Measurements from ENCODE around the gene SCRT2.

Gene SCRT2

GRCh38 chr20:684676-685319, 9.2 kb upstream of the SCRT2 start:
- TF ChIP-seq, protein P1, sequence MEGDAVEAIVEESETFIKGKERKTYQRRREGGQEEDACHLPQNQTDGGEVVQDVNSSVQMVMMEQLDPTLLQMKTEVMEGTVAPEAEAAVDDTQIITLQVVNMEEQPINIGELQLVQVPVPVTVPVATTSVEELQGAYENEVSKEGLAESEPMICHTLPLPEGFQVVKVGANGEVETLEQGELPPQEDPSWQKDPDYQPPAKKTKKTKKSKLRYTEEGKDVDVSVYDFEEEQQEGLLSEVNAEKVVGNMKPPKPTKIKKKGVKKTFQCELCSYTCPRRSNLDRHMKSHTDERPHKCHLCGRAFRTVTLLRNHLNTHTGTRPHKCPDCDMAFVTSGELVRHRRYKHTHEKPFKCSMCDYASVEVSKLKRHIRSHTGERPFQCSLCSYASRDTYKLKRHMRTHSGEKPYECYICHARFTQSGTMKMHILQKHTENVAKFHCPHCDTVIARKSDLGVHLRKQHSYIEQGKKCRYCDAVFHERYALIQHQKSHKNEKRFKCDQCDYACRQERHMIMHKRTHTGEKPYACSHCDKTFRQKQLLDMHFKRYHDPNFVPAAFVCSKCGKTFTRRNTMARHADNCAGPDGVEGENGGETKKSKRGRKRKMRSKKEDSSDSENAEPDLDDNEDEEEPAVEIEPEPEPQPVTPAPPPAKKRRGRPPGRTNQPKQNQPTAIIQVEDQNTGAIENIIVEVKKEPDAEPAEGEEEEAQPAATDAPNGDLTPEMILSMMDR (IDR thresholded peaks at IDR 0.05; ENCODE audit: low read depth, low read length, missing control alignments) = no peak
- H3K4me3 ChIP-seq (replicated peaks; ENCODE audit: low read depth, low read length) = no peak overlapping the region
- no peak for DNase-seq (ENCODE audit: extremely low read depth, low read depth)

GRCh38 chr20:682123-682522, 6.5 kb upstream of the SCRT2 start:
- no peak for DNase-seq (ENCODE audit: extremely low read depth, low read depth)
- no peak overlapping the region for H3K4me3 ChIP-seq (replicated peaks; ENCODE audit: low read depth, low read length)
- TF ChIP-seq, protein P1 (IDR thresholded peaks at IDR 0.05; ENCODE audit: low read depth, low read length, missing control alignments) = no peak

- no peak for DNase-seq (ENCODE audit: extremely low read depth, low read depth)
- TF ChIP-seq, protein P1 (IDR thresholded peaks at IDR 0.05; ENCODE audit: low read depth, low read length, missing control alignments) = no peak
- no peak overlapping the region for H3K4me3 ChIP-seq (replicated peaks; ENCODE audit: low read depth, low read length)
Observed at GRCh38 chr20:680638-681187, 5.1 kb upstream of the SCRT2 start.

DNA sequence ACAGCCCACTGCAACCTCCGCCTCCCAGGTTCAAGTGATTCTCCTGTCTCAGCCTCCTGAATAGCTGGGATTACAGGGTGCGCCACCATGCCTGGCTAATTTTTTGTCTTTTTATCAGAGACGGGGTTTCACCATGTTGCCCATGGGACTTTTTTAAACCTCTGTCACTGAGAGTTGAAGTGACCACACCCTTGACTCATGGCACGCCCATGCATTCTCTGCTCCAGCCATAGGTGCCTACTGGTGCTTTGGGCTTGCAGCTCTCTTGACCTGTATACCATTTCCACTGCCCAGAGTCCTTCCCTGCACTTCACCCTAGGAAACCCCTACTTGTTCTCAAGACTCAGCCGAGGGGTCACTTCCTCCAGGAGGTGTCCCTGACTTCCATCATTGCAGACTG, 2.4 kb upstream of the SCRT2 start:
- TF ChIP-seq, protein P1 (IDR thresholded peaks at IDR 0.05; ENCODE audit: low read depth, low read length, missing control alignments) = no peak
- no peak for DNase-seq (ENCODE audit: extremely low read depth, low read depth)
- H3K4me3 ChIP-seq (replicated peaks; ENCODE audit: low read depth, low read length) = no peak overlapping the region

GRCh38 chr20:676967-677366, 1.4 kb upstream of the SCRT2 start:
- DNase-seq (ENCODE audit: extremely low read depth, low read depth) = no peak
- no peak overlapping the region for H3K4me3 ChIP-seq (replicated peaks; ENCODE audit: low read depth, low read length)
- TF ChIP-seq, protein P1 (IDR thresholded peaks at IDR 0.05; ENCODE audit: low read depth, low read length, missing control alignments) = no peak

GRCh38 chr20:676315-676937, 824 bp upstream of the SCRT2 start:
- TF ChIP-seq, protein P1 (IDR thresholded peaks at IDR 0.05; ENCODE audit: low read depth, low read length, missing control alignments) = no peak
- no peak overlapping the region for H3K4me3 ChIP-seq (replicated peaks; ENCODE audit: low read depth, low read length)

More at GRCh38 chr20:676315-676937, 824 bp upstream of the SCRT2 start:
- no peak for DNase-seq (ENCODE audit: extremely low read depth, low read depth)

Data from HFF-Myc (cell line).